ENCODE data around the gene GABRQ. TPM values are rescaled to one million over a fixed set of nuclear protein-coding genes. Genes with fewer than 3 reads are reported as not detected.

Gene GABRQ
- total RNA-seq = 1 to 10 TPM in 1 of 4 donors, under 1 TPM in 1, not detected in 2; 0.55 to 3.4 TPM

DNA sequence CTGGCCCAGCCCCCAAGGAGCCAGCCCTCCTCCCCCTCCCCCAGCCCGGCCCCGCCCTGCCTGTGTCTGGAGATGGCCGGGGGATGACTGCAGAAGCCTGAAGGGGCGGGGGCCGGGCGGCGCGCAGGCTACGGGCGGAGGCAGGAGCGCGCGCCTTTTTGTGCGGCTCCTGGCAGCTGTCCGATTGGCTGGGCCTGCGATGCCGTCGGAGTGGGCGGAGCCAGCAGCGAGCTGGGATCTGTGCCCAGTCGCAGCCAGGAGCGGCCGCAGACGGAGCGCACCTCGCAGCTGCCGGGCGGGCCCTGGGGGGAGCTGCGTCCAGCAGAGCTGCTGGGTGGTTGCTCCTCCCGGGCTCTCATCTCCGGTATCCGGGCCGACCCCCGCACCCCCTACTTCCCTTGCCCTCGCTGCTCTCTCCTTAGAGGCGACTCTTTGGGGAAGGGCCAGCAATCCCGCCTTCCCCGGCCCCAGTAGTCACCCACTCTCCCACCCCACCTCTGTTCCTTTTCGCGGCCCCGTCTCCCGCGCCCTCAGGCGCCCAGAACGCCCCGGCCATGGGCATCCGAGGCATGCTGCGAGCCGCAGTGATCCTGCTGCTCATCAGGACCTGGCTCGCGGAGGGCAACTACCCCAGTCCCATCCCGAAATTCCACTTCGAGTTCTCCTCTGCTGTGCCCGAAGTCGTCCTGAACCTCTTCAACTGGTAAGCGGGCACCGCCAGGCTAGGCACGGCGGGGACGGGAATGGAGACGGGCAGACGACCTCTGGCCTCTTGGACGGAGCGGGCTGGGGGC lies at the start of gene GABRQ:
Gene GABRQ (plus strand): TSS at position 247 of the 794 bp plus-strand sequence. CDS start 308 bp downstream, at position 555.
- TF ChIP-seq, protein P1, sequence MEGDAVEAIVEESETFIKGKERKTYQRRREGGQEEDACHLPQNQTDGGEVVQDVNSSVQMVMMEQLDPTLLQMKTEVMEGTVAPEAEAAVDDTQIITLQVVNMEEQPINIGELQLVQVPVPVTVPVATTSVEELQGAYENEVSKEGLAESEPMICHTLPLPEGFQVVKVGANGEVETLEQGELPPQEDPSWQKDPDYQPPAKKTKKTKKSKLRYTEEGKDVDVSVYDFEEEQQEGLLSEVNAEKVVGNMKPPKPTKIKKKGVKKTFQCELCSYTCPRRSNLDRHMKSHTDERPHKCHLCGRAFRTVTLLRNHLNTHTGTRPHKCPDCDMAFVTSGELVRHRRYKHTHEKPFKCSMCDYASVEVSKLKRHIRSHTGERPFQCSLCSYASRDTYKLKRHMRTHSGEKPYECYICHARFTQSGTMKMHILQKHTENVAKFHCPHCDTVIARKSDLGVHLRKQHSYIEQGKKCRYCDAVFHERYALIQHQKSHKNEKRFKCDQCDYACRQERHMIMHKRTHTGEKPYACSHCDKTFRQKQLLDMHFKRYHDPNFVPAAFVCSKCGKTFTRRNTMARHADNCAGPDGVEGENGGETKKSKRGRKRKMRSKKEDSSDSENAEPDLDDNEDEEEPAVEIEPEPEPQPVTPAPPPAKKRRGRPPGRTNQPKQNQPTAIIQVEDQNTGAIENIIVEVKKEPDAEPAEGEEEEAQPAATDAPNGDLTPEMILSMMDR (IDR thresholded peaks at IDR 0.05) = no peak
- no peak for TF ChIP-seq POLR2A (IDR thresholded peaks at IDR 0.05)
- intact Hi-C loops (cut with DNase I; ENCODE audit: low total_unique reads) = no loop called here
- Histone ChIP-seq H3K36me3 (no peaks in the 10 kb centered on the region), H3K27ac (no peak within 1 kb of the TSS), H3K9me3 (no peaks in the 10 kb centered on the region), H3K4me1 (no peaks in the 10 kb centered on the region), H3K4me3 (no peak within 1 kb of the TSS), H3K27me3 (peaks cover 0 to 3% of the 10 kb centered on the region in 2 donors)
- DNase-seq = no peak

DNA sequence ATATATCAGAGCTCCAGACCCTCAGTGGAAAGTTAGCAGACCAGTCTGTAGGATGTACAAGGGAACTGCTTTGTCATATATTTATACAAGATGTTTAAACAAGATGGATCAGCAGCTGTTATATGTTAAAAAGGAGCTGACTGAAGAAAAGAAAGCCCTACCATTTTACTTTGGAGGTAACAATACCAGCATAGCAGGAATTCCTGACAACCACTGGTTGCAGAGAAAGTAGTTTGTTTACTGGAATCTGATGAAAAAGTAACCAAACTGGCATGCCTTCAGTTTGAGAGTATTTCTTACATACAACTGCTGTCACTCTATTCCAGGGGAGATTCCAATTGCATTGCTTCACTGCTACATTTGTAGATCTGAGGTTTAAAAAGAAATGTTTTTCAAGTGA lies 49.5 kb upstream of the GABRQ start:
- Histone ChIP-seq H3K36me3 (no peaks in the 10 kb centered on the region), H3K4me1 (no peaks in the 10 kb centered on the region), H3K27me3 (no peaks in the 10 kb centered on the region), H3K27ac (no peak overlapping the region), H3K9me3 (no peaks in the 10 kb centered on the region), H3K4me3 (no peak overlapping the region)
- intact Hi-C loops (cut with DNase I; ENCODE audit: low total_unique reads) = no loop called here
- no peak for DNase-seq
- no peak for TF ChIP-seq POLR2A (IDR thresholded peaks at IDR 0.05)

DNA sequence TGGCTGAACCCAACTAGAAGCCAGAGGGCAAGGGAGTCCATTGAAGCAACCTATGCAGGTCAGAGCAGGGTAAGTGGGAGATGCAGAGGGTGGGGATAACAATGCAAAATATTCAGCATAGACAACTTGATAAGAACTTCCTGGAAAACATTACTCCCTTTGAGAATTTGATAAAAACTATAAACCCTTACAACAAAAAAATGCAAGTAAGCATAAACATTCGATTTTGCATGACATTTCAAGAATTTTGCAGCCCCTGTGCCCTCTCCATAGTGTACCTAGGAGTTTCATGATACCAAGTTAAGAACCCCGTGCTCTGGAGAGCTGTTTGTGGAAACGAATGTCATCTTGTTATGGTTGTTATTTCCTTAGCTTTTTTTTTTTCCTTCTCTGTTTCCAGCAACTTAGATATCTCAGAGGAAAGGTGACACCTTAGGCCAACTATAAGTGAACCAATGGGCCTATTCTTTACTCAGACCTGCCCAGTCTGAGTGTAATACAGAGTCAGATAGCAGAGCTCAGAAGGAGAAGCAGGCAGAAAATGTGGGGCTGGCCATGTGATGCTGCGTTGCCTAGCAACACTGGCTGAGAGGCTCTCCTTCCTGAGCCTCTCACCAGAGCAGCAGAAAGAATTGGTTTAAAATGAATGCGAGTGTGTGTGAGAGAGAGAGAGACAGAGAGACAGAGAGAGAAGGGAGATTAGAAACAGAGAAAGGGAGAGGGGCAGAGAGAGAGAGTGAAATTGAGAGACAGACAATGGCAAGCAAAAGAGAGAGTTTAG lies 36.7 kb upstream of the GABRQ start:
- Histone ChIP-seq H3K27me3 (no peaks in the 10 kb centered on the region), H3K27ac (no peak overlapping the region), H3K9me3 (no peaks in the 10 kb centered on the region), H3K36me3 (no peaks in the 10 kb centered on the region), H3K4me1 (no peaks in the 10 kb centered on the region), H3K4me3 (no peak overlapping the region)
- intact Hi-C loops (cut with DNase I; ENCODE audit: low total_unique reads) = no loop called here
- TF ChIP-seq POLR2A (IDR thresholded peaks at IDR 0.05) = no peak
- TF ChIP-seq, protein P1 (IDR thresholded peaks at IDR 0.05) = no peak
- DNase-seq = no peak

DNA sequence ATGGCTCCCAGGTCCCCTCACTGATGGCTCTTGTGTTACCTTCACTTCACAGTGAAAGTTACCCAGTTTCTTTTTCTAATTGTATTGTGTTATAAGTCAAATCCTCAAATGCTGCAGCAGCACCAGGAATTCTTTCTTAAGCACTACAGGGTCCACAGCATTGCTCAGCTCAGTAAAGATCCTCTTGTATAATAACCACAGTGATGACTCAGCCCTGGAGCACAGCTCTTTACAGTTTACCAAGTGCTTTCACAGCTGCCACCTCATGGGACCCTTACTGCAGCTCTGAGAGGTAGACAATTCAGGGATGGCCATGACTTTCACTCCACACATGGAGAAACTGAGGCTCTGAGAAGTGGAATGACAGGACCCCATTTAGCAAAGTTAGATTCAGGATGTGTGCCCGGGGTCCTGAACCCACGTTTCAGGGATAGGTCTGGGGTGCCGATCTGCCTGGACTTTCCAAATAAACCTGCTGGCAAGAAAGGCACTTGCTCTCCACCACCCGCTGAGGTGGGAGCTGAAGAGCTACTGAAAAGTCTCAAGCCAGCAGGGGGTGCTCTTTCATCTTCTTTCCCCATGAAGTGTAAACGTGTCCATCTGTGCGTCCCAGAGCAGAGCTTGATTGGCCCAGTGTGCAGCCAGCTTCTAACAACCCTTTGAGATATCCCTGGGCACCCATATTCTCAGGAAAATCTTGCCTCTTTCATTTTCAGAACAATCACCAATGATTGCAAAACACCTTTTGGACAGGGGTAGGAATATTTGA lies 35.7 kb upstream of the GABRQ start:
- H3K4me3 ChIP-seq = no peak overlapping the region
- no peak overlapping the region for H3K27ac ChIP-seq
- no peak for DNase-seq
- H3K9me3 ChIP-seq = no peaks in the 10 kb centered on the region
- no peak for TF ChIP-seq POLR2A (IDR thresholded peaks at IDR 0.05)
- H3K4me1 ChIP-seq = no peaks in the 10 kb centered on the region
- H3K36me3 ChIP-seq = no peaks in the 10 kb centered on the region
- intact Hi-C loops (cut with DNase I; ENCODE audit: low total_unique reads) = no loop called here
- H3K27me3 ChIP-seq = no peaks in the 10 kb centered on the region

DNA sequence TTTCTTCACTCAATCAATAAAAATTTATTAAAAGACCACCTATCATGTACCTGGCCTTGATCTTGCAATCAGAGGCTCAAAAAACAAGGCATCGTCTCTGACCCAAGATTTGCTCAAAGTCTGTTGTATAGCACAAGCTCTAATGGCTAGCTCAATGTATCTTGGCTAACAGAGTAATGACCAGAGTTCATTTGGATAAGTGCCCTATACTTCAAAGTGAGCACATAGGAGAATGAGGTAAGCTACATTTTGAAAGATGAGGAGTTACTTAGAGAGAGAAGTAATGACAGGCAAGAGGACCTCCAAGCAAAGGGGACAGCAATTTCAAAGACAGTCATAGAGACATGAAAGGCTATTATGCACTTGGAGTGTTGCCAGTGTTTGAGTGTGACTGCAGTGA lies 22.9 kb upstream of the GABRQ start:
- no peak overlapping the region for H3K4me3 ChIP-seq
- no peaks in the 10 kb centered on the region for H3K36me3 ChIP-seq
- TF ChIP-seq, protein P1 (IDR thresholded peaks at IDR 0.05) = no peak
- TF ChIP-seq POLR2A (IDR thresholded peaks at IDR 0.05) = no peak
- peaks cover 0 to 5% of the 10 kb centered on the region in 2 donors for H3K27me3 ChIP-seq
- no peaks in the 10 kb centered on the region for H3K4me1 ChIP-seq
- no peaks in the 10 kb centered on the region for H3K9me3 ChIP-seq
- H3K27ac ChIP-seq = no peak overlapping the region
- DNase-seq = no peak
- intact Hi-C loops (cut with DNase I; ENCODE audit: low total_unique reads) = no loop called here

Measured in uterus (tissue), 4 donors.